ENCODE measurements around the gene PSKH1.

GRCh38 chr16:67923414-67924116 is 30.5 kb downstream of the PSKH1 start:
- TF ChIP-seq CTCF (IDR thresholded peaks at IDR 0.05) (no peak), POLR2A (IDR thresholded peaks at IDR 0.05) (no peak), POLR2AphosphoS5 (IDR thresholded peaks at IDR 0.05) (no peak), EP300 (IDR thresholded peaks at IDR 0.05) (no peak)
